ENCODE data around the gene ACTL6A. TPM values are rescaled to one million over a fixed set of nuclear protein-coding genes. Genes with fewer than 3 reads are reported as not detected.
"Not testable (repeated sequence)": the region's sequence is repeated elsewhere in the genome, so short reads cannot be mapped to it uniquely, and the experiment has no call there.

The ACTL6A gene
- 10 to 100 TPM; 67.6 to 71.0 TPM for total RNA-seq

- Mint-ChIP-seq H3K4me1 (ENCODE audit: low read depth in 2 of 2) (peaks cover 23 to 27% of the 10 kb centered on the region in 2 donors), H3K4me3 (peak within 1 kb of the TSS; percentile 93), H3K36me3 (no peaks in the 10 kb centered on the region), H3K27ac (peak within 1 kb of the TSS; percentile 76 to 88), H3K27me3 (peaks cover 0 to 6% of the 10 kb centered on the region in 2 donors), H3K9me3 (no peaks in the 10 kb centered on the region)
- ATAC-seq (peak; percentile 98), DNase-seq (ENCODE audit: low spot score) (peak; percentile 99)
These were observed at the start of gene ACTL6A for GRCh38 chr3:179562591-179563270. ACTL6A (plus strand) TSS chr3:179562926; CDS start chr3:179563093, 167 bp downstream.

DNA sequence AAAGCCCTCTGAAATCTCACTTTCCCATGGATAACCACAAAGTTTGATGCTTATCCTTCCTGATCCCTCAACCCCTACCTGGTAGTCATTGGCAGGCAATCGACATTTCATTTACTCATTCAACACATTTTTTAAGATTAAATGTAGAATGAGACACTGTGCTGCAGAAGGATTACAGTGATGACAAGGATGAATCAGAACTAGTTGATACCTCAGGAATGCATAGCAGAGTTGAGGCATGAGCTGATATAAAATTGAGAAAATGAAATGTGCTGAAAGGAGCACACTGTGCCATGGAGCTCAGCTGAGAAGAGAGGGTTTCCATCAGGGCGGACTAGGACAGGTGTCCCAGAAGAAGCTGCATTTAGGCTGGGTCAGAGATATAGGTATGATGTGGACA is 48.9 kb upstream of the ACTL6A start:
- H3K27me3 Mint-ChIP-seq = peaks cover 14 to 16% of the 10 kb centered on the region in 2 donors
- peaks cover 13% of the 10 kb centered on the region for H3K9me3 Mint-ChIP-seq
- peaks cover 19% of the 10 kb centered on the region for H3K36me3 Mint-ChIP-seq
- no peak overlapping the region for H3K4me3 Mint-ChIP-seq
- no peak overlapping the region for H3K27ac Mint-ChIP-seq
- ATAC-seq (no peak), DNase-seq (ENCODE audit: low spot score) (no peak)
- H3K4me1 Mint-ChIP-seq (ENCODE audit: low read depth in 2 of 2) = no peaks in the 10 kb centered on the region

- not testable (repeated sequence) for H3K4me1 Mint-ChIP-seq (ENCODE audit: low read depth in 2 of 2); ATAC-seq; DNase-seq (ENCODE audit: low spot score); H3K27ac Mint-ChIP-seq; H3K4me3 Mint-ChIP-seq
- peaks cover 19% of the 10 kb centered on the region for H3K36me3 Mint-ChIP-seq
- H3K27me3 Mint-ChIP-seq = peaks cover 8 to 11% of the 10 kb centered on the region in 2 donors
- peaks cover 13% of the 10 kb centered on the region for H3K9me3 Mint-ChIP-seq
These were observed 46.1 kb upstream of the ACTL6A start for GRCh38 chr3:179516461-179517251.

DNA sequence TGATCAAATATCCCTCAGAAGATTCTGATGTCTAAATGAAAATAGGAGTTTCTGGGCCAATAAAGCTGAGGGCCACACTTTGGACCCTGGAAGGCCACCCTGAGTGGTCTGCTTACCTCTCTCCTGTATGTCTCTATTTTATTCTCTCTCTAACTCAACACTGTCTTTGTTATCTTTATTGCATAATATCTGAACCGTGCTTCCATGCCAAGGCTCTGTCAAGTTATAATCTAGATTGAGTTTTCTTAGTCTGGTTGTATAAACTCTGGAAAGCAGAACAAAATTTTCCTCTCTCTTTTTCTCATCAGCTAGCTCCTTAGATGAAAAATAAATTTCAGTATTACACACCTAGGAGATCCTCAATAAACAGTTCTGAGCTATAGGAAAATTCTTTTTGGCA is 36.2 kb upstream of the ACTL6A start:
- DNase-seq (ENCODE audit: low spot score) (no peak), ATAC-seq (no peak)
- Mint-ChIP-seq H3K4me1 (ENCODE audit: low read depth in 2 of 2) (no peaks in the 10 kb centered on the region), H3K4me3 (no peak overlapping the region), H3K36me3 (no peaks in the 10 kb centered on the region), H3K27me3 (peaks cover 11 to 15% of the 10 kb centered on the region in 2 donors), H3K27ac (no peak overlapping the region), H3K9me3 (no peaks in the 10 kb centered on the region)

DNA sequence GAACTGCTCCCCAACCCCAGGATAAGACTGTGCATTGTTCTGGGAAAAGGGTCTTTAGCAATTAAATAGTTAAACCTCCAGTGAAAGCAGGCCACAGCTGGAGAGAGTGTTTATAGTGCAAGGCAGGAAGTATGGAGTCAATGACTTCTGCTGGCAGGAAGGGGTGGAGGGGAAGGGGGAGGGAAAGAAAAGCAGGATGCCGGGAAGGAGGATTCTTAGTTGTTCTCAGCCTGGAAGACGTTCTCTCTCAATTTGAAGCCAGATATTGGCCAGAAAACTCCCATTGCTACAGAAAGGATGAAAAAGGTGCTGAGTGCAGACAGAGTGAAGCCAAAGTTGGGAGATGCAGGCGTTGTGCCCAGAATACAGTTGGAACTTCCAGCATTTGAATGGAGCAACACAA is 35.7 kb upstream of the ACTL6A start:
- peaks cover 11 to 16% of the 10 kb centered on the region in 2 donors for H3K27me3 Mint-ChIP-seq
- ATAC-seq = no peak
- H3K36me3 Mint-ChIP-seq = no peaks in the 10 kb centered on the region
- H3K27ac Mint-ChIP-seq = no peak overlapping the region
- no peaks in the 10 kb centered on the region for H3K4me1 Mint-ChIP-seq (ENCODE audit: low read depth in 2 of 2)
- H3K4me3 Mint-ChIP-seq = no peak overlapping the region
- H3K9me3 Mint-ChIP-seq = no peaks in the 10 kb centered on the region
- no peak for DNase-seq (ENCODE audit: low spot score)

DNA sequence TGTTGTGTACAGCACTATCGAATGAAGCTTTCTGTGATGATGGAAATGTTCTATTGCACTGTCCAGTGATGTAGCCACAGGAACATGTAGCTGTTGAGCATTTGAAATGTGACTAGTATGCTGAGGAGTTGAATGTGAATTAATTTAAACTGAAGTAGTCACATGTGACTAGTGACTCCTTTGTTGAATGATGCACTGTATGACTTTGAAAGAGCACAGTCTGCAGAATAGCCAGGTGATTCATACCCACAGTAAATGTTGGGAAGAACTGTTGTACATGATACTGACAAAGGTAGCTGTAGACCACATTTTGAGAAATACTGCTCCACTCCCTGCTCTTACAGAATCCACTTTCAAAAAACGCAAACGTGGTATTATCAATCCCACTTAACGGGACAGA is 34.0 kb upstream of the ACTL6A start:
- no peaks in the 10 kb centered on the region for H3K9me3 Mint-ChIP-seq
- H3K27me3 Mint-ChIP-seq = peaks cover 14 to 33% of the 10 kb centered on the region in 2 donors
- no peaks in the 10 kb centered on the region for H3K4me1 Mint-ChIP-seq (ENCODE audit: low read depth in 2 of 2)
- no peak for ATAC-seq
- no peak overlapping the region for H3K27ac Mint-ChIP-seq
- no peaks in the 10 kb centered on the region for H3K36me3 Mint-ChIP-seq
- H3K4me3 Mint-ChIP-seq = no peak overlapping the region
- no peak for DNase-seq (ENCODE audit: low spot score)

- H3K4me1 Mint-ChIP-seq (ENCODE audit: low read depth in 2 of 2) = no peaks in the 10 kb centered on the region
- DNase-seq (ENCODE audit: low spot score) (no peak), ATAC-seq (no peak)
- H3K4me3 Mint-ChIP-seq = no peak overlapping the region
- peaks cover 18 to 29% of the 10 kb centered on the region in 2 donors for H3K27me3 Mint-ChIP-seq
- H3K9me3 Mint-ChIP-seq = no peaks in the 10 kb centered on the region
- H3K27ac Mint-ChIP-seq = no peak overlapping the region
- H3K36me3 Mint-ChIP-seq = no peaks in the 10 kb centered on the region
These were observed 31.1 kb upstream of the ACTL6A start for GRCh38 chr3:179531576-179531975.

- Mint-ChIP-seq H3K27me3 (peaks cover 15 to 29% of the 10 kb centered on the region in 2 donors), H3K9me3 (no peaks in the 10 kb centered on the region), H3K36me3 (no peaks in the 10 kb centered on the region), H3K27ac (no peak overlapping the region), H3K4me1 (ENCODE audit: low read depth in 2 of 2) (no peaks in the 10 kb centered on the region), H3K4me3 (no peak overlapping the region)
- no peak for DNase-seq (ENCODE audit: low spot score)
- ATAC-seq = no peak
These were observed 29.5 kb upstream of the ACTL6A start for GRCh38 chr3:179533274-179533673.

DNA sequence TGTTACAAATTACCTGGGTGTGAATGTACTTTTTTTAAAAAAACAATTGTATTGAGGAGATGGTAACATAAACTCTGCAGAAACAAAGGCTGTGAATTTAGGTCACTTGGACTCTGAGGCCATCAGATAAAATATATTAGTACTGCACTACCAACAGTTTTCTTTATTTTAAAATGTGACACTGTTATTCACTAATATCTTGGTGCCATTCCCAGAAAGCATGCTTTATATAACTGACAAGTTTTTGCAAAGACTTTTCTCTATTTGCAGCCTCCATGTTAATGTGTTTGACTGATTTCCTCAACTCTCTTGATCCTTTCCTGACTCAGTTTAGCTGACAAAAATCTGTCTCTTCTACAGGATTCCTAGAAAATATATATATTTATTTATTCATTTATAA is 26.5 kb upstream of the ACTL6A start:
- ATAC-seq (no peak), DNase-seq (ENCODE audit: low spot score) (no peak)
- H3K27ac Mint-ChIP-seq = no peak overlapping the region
- H3K4me3 Mint-ChIP-seq = no peak overlapping the region
- no peaks in the 10 kb centered on the region for H3K4me1 Mint-ChIP-seq (ENCODE audit: low read depth in 2 of 2)
- H3K36me3 Mint-ChIP-seq = no peaks in the 10 kb centered on the region
- H3K27me3 Mint-ChIP-seq = peaks cover 17 to 29% of the 10 kb centered on the region in 2 donors
- no peaks in the 10 kb centered on the region for H3K9me3 Mint-ChIP-seq

DNA sequence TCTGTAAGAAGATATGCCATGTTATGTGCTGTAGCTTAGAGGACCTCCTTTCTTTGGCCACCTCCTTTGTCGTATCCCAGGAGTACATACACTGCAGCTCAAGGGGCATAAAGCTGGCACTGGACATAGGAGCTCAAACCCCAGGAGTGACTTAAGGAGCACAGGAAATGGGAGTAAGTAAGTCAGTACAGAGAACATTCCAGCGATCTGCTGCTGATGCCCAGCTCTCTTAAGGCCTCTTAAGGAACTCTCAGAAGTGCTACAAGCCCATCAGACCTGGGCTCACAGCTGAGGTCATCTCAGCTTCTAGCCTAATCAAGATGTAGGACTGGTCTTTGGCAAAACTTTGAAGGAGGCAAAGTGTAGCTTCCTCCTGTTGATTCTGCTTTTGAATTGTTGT is 21.6 kb upstream of the ACTL6A start:
- no peak for DNase-seq (ENCODE audit: low spot score)
- Mint-ChIP-seq H3K4me1 (ENCODE audit: low read depth in 2 of 2) (no peaks in the 10 kb centered on the region), H3K4me3 (no peak overlapping the region), H3K27me3 (peaks cover 8 to 13% of the 10 kb centered on the region in 2 donors), H3K27ac (no peak overlapping the region), H3K36me3 (no peaks in the 10 kb centered on the region), H3K9me3 (no peaks in the 10 kb centered on the region)
- no peak for ATAC-seq

DNA sequence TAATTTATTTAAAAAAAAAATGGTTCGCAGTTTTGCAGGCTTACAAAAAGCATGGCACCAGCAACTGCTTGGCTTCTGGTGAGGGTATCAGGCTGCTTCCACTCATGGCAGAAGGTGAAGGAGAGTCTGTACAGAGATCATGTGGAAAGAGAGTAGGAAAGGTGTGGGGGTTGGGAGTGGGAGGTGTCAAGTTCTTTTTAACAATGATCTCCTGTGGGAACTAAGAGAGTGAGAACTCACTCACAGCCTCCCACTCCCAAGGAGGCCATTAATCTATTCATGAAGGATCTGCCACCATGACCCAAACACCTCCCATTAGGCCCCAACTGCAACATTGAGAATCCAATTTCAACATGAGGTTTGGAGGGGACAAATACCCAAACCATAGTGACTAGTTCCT is 21.1 kb upstream of the ACTL6A start:
- Mint-ChIP-seq H3K4me1 (ENCODE audit: low read depth in 2 of 2) (no peaks in the 10 kb centered on the region), H3K36me3 (no peaks in the 10 kb centered on the region), H3K9me3 (no peaks in the 10 kb centered on the region), H3K27ac (no peak overlapping the region), H3K27me3 (peaks cover 8 to 13% of the 10 kb centered on the region in 2 donors), H3K4me3 (no peak overlapping the region)
- ATAC-seq = no peak
- DNase-seq (ENCODE audit: low spot score) = no peak

- H3K27me3 Mint-ChIP-seq = peaks cover 11 to 17% of the 10 kb centered on the region in 2 donors
- H3K36me3 Mint-ChIP-seq = no peaks in the 10 kb centered on the region
- H3K4me3 Mint-ChIP-seq = no peak overlapping the region
- no peak overlapping the region for H3K27ac Mint-ChIP-seq
- H3K9me3 Mint-ChIP-seq = no peaks in the 10 kb centered on the region
- DNase-seq (ENCODE audit: low spot score) = no peak
- no peaks in the 10 kb centered on the region for H3K4me1 Mint-ChIP-seq (ENCODE audit: low read depth in 2 of 2)
- ATAC-seq = no peak
These were observed 20.4 kb upstream of the ACTL6A start for GRCh38 chr3:179542375-179542774.

DNA sequence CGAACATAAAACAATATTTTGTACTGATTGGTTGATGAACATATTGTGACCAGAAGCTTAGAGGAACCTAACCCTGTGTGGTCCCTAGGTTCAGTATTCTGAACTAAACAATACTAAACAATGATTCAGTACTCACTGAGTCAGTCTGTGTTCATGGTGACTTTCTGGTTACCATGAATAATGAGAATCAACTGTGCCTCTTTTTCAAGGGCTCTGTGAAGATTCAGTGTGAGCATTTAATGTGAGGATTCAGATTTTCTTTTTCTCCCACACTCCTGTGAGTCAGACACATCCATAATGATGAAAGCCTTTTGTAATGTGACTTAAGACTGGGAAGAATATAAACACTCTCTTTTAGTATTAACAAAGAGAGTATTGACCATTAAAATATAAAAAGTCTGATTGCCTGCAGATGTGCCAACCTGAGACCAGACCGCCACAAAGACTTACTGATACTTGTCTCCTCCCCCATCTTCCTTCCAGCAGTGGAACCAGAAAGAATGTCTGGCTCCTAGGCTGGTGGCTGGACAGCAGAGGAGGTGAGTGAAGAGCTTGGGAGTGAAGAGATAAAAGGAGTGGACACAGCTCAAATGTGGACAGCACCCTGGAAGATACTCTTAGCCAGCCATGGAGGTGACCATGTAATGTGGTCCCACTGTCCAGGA is 17.6 kb upstream of the ACTL6A start:
- DNase-seq (ENCODE audit: low spot score) (no peak), ATAC-seq (no peak)
- peaks cover 15 to 19% of the 10 kb centered on the region in 2 donors for H3K27me3 Mint-ChIP-seq
- no peaks in the 10 kb centered on the region for H3K4me1 Mint-ChIP-seq (ENCODE audit: low read depth in 2 of 2)
- H3K9me3 Mint-ChIP-seq = no peaks in the 10 kb centered on the region
- H3K27ac Mint-ChIP-seq = no peak overlapping the region
- H3K36me3 Mint-ChIP-seq = no peaks in the 10 kb centered on the region
- H3K4me3 Mint-ChIP-seq = no peak overlapping the region

- Mint-ChIP-seq H3K27me3 (peaks cover 14 to 19% of the 10 kb centered on the region in 2 donors), H3K4me3 (no peak overlapping the region), H3K9me3 (no peaks in the 10 kb centered on the region), H3K27ac (no peak overlapping the region), H3K36me3 (no peaks in the 10 kb centered on the region), H3K4me1 (ENCODE audit: low read depth in 2 of 2) (no peaks in the 10 kb centered on the region)
- peak; percentile 36 to 56 for ATAC-seq
- no peak for DNase-seq (ENCODE audit: low spot score)
These were observed 15.9 kb upstream of the ACTL6A start for GRCh38 chr3:179546814-179547241.
